DMS114 treated with DMSO at 0.1 percent for 48 hours (cell line): ENCODE measurements around the gene CNTNAP2.

Source experiments
- DNase-seq: peaks from one replicate; lab custom pipeline; 2025; ENCODE audit not compliant: unreplicated experiment; lab: John Stamatoyannopoulos, UW

The CNTNAP2 gene

DNA sequence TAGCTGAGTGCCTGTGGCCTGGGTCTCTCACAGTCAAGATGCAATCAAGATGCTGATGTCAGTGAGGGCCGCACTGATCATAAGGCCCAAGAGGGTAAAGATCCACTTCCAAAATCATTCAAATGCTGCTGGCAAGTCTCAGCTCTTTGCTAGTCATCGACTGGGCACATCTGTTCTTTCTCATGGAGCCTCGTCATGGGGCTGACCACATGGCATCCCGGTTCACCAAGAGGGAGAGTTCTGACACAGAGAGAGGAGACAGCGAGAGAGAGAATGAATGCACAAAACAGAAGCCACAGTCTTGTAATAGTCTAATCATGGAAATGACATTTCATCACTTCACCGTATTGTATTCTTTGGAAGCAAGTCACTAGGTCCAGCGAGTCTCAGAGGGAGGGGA lies 1406.5 kb downstream of the CNTNAP2 start:
- no peak for DNase-seq

DNA sequence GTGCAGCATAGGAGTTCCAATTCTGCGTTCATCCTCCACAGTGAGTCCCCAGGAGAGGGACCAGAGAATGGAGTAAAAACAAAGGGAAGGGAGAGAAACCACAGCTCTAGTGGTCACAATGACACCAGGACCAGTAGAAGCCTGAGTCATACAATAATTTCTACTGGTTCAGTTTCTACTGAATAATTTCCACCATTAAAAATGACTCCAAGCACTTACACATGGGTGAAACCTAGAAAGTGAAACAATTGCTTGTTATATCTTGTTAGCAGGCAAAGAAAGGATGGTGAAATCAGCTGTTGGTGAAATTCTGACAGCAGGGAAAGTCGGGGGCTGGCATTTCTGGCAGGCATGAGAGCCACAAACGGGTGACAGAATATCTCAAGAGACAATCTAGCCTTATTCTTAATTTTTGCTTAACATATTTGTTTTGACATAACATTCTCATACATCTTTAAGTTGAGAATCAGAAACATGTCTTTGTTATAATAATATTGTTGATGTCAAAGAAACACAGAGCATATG lies 1408.2 kb downstream of the CNTNAP2 start:
- no peak for DNase-seq

DNA sequence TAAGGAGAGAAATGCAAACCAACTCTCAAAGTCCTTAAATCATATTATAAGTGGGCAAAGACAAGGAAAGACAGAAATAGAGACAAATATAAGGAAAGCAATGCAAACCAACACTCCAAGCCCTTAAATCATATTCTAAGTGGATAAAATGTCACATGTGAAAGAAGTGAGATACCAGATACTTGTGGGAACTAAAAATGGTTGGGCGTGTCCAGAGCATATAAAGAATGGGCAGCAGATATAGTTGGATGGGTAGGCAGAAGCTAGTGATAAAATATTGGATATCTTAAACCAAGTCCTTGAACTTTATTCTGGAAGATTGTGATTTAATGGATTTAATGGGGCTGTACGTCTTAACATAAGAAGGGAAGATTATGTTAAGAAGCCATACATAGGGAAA lies 1408.7 kb downstream of the CNTNAP2 start:
- DNase-seq: no peak

DNA sequence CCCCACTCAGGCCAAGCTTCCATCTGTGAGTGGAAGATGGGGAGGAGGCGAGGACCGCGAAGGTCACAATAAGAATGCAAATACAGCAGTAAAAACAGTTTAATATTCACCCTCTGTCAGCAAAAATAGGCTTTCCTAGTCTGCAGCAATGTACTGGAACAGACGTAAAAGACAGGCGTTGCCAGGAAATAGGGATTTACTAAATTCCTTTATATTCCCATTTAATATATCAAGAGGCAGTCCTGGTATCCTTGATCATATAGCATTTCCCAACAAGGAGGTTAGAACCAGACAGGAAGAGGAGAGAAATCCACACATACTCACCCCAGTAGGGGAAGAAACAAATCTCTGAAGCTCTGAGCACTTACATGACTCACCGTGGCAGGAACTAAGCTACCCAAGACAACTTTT lies 1419.1 kb downstream of the CNTNAP2 start:
- no peak for DNase-seq

DNA sequence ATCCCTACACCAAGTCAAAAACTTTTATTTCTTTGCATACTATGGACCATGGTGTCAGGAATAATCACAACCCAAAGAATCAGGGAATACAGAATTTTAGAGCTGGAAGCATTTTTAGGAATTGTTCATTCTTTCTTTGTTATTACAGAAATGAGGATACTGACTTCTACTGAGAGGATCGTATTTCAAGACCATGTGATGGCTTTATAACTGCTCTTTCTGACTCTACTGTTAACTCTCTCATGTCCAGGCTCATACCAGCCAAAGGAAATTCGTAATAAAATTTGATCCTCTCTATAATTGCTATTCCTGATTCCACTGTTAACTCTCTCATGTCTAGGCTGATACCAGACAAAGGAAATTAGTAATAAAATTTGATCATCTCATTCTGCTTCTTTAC lies 1423.1 kb downstream of the CNTNAP2 start:
- no peak for DNase-seq

DNA sequence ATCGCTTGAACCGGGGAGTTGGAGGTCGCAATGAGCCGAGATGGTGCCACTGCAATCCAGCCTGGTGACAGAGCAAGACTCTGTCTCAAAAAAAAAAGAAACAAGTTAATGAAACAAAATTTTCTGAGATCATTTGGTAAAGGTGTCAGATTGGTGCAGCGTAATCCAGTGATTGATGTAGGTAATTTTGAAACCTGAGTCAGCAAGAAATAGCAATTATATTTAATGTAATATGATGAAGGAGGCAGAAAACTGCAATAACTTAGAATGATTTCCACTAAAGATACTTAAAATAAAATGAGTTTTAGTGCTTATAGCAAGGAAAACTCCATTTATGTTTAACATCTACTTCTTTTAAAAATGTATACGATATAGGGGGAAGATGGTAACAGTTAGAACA lies 1424.1 kb downstream of the CNTNAP2 start:
- no peak for DNase-seq

DNA sequence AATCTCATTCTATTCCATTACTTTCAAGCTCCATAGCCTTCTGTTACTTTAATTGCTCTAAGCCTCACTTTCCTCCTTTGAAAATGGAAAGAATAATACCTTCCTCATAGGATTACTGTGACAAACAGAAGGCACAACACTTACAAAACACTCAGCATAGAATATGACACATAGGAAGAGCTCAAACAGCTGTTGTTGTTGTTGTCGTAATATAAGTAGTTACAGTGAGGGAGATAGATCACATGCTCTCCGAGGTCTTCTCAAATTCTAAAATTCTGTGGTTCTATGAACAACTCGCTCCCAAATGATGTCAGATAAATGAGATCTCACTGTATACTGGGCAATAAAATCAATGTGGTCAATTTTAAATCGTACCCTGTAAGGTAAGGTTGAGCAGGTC lies 1424.7 kb downstream of the CNTNAP2 start:
- no peak for DNase-seq

DNA sequence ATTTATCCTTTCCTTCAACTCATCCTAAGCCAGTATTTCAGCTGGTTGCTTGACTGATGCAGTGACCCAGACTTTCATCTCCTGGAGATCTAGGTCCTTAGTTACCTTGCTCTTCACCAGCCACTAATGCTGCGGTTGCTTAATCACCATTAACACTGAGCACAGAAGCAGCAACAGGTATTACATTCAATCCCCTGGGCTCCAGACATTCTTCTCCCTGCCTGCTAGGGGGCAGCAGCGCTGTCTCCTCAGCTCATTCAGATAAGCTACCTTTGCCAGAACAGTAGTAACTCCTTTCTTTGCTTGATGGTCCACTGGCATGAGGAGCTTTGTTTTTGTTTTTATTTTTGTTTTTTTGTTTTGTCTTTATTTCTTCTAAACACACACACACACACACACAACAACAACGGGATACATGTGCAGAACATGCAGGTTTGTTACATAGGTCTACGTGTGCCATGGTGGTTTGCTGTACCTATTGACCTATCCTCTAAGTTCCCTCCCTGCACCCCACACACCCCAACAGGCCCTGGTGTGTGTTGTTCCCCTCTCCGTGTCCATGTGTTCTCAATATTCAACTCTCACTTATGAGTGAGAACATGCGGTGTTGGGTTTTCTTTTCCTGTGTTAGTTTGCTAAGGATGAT lies 1430.8 kb downstream of the CNTNAP2 start:
- no peak for DNase-seq

DNA sequence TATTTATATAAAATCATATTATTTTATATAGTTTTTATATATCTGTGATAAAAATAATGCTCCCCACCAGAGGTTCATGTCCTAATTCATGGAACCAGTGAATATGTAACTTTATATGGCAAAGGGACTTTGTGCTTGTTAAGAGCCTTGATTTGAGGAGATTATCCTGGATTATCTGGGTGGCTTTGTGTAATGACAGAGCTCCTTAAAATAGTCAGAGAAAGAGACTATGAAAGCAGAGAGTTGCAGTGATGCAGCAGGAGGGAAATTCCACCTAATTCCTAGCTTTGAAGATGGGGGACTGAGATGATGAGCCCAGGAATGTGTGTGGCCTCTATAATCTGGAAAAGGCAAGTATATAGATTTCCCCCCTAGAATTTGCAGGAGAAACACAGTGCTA lies 1439.7 kb downstream of the CNTNAP2 start:
- no peak for DNase-seq

DNA sequence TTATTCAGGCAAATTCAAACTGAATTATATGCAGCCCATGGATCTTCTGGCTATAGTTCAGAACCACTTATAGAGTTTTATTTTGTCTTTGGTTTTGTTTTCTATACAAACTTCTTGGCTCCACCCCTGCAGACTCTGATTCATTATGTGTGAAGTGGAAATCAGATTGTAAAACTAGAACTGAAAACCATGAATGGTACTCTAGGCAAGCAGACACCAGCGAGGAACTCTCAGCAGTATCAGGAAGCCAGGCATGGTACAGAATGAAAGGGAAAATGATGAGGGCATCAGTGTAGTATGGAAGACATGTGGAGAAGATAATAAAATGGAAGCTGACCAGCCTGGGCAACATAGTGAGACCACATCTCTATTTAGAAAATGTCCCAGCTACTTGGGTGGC lies 1447.1 kb downstream of the CNTNAP2 start:
- DNase-seq: no peak

DNA sequence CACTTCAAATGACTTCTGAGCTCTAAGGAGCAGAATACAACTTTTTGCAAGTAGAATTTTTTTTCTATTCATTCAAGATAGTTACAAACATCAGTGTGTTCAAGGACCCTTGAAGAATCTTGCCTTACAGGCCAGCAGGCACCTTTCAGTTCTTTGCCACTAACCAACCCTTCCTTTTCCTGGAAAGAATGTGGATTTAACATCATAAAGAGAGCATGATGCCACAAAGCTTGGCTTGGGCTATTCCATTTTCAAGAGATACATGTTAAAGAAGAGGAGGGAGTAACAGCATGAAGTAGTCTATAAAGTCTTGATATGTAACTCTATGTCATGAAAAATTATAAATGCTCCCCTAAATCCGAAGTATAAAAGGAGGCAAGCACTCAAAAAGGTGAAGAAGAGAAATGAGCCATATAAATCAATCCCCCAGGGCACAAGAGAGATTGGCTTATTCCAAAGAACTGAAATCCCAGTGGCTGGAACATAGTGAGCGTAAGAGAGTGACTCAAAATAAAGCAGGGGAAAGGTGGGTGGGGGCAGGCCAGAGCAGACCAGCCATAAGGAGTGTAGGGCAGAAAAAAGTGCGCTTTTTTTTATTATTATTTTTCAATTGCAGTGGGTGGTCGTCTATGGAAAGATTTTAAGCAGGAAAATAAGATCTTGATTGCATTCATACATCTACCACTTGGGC lies 1448.3 kb downstream of the CNTNAP2 start:
- DNase-seq: no peak

DNA sequence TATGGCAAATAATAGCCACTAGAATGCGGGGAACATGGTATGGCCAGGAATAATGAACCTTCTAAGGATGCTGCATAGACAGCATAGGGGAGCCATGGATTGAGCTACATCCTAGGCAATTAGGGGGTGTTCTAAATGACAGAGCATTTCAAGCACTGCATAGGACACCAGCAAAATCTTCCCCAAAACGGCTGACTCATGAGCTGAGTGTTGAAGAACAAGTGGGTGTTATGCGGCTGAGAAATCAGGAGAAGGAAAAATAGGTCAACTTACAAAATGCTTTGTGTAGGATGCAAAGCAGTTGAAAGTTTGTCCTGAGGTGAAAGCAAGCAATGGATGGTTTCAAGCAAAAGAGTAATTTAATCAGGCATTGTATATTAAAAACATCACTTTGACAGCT lies 1450.4 kb downstream of the CNTNAP2 start:
- no peak for DNase-seq

DNA sequence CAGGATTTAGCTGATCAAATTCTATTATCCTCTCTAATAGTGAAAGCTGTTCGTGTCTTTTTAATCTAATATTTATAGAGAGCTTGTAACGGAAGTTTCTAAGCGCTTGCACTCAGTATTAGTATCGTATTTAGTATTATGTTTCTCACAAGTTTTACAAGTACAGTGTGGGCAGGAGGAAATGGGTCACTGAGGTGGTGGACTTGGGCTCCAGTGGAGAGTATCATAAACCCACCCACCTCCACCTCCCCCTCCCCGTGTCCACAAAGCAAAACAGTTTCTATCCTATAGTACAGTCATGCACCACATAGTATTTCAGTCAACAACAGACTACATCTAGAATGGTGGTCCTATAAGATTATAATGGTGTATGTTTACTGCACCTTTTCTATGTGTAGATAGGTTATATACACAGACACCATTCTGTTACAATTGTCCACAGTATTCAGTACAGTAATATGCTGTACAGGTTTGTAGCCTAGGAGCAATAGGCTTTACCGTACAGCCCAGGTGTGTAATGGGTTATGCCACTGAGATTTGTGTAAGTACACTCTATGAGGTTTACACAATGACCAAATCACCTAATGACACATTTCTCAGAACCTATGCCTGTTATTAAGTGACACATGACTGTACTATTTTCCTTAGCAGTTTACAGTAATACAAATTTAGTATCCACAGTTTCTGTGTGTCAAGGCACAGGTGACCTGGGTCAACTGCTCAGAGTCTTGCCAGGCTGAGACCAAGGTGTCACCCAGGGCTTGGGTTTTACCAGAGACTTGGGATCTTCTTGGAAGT lies 1452.7 kb downstream of the CNTNAP2 start:
- no peak for DNase-seq

DNA sequence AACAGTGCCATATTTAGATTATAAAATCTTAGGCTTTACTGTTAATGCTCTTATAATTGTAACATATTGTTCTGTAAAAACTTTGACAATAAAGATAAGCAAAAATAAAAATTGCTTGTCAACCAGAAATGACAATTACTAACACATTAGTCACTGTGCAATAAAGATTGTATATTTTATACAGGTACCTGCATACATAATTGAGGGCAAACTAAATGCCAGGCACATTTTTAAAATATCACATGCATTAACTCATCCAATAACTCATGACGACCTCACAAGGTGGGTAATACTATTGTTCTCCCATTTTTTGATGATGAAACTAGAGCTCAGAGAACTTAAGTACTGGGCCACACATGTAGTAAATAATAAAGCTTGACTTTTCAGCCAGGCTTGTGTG lies 1453.8 kb downstream of the CNTNAP2 start:
- no peak for DNase-seq

DNA sequence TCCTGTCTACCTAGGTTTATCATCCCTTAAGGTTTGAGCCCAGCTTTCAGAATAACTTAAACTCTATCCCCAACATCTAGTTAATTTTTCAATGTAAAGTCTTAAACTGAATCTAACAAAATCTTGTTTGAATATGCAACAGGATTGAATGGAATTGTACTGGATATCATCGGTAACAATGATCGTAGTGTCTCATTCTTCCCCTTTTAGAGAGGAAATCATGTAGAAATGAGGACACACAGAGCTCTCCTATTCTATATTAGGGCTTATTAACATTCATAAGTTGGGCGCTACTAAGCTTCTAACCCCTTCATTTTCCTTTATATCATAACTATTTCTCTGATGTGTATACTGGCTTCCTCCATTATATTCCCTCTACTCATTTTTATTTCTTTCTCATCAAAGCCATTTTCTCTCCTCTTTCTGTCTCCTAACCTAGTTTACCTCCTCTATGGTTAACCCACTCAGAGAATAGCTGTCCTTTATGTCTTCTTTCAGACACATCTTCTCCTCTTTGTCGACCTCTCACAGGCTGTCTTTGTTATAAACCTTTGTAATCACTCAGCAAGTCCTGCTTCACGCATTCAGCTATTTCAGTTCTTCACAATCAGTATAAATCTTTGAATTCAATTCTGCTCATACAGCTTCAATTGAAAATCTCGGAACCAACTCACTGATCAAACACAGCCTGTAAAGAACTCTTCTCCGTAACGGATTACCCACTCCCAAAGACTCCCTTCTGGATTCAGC lies 1455.0 kb downstream of the CNTNAP2 start:
- no peak for DNase-seq

DNA sequence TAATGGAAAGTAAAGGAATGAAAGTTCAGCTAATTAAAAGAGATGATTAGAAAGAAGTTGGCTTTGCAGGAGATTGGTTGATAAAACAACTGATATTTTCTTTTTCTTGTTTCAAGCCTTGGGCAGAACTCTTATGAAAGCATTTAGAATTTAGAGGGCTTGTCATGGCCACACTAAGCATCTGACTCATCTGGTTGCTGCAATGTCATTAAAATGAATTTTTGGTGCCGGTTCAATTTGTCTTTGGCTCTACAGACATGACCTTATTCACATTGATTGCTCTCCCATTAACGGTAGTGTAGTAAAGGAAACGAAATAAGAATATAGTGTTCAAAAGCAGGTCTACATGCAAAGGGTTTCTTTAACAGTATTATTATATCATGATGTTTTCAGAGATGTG lies 1461.6 kb downstream of the CNTNAP2 start:
- DNase-seq: no peak

DNA sequence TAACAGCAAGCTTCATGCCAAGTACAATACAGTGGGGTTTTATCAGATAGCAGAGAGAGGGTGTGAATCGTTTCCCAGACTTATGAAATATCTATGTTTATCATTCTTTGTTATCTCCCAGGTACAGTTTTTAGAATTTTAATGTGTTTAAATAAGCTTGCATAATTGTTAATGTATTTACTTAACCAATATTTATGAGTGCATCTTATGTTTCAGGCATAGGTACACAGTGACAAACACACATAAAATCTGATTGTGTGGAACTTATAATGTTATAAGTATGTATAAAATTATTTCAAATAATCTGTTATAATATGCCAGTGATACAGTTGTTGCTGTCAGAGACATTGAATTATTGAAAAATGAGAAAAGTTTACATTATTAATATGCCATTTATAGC lies 1462.5 kb downstream of the CNTNAP2 start:
- DNase-seq: no peak

DNA sequence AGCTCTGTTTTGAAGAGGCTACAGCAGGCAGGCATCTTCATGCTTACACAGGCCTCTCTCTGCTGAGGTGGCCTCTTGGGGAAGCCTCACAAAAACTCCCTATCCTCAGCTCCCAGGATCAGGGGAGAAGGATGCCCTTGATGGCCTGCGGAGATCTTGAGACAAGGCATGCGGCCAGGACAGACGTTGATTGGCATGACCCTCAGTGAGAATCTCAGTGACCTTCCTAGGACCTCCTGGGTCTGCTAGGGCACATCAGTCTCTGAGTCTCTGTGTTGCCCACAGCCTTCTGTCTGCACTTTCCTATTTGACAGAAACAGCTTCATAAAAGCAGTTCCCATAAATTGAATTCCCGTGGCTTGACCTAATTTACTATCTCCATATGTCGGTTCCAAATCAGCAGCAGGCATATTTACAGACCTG lies 1468.2 kb downstream of the CNTNAP2 start:
- DNase-seq: no peak

DNA sequence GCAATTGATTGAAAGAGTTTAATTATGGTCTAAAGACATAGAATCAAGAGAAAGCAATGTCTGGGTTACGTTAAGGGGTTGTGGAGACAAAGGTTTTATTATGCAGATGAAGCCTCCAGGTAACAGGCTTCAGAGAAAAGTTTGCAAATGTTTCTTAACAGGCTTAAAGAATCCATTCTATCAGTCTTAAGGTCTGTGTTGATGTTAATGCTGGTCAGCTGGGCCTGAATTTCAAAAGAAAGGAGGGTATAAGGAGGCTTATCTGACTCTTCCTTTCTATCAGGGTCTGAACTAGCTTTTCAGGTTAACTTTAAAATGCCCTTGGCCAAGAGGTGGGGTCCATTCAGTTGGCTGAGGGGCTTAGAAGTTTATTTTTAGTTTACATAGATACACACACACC lies 1469.5 kb downstream of the CNTNAP2 start:
- no peak for DNase-seq

DNA sequence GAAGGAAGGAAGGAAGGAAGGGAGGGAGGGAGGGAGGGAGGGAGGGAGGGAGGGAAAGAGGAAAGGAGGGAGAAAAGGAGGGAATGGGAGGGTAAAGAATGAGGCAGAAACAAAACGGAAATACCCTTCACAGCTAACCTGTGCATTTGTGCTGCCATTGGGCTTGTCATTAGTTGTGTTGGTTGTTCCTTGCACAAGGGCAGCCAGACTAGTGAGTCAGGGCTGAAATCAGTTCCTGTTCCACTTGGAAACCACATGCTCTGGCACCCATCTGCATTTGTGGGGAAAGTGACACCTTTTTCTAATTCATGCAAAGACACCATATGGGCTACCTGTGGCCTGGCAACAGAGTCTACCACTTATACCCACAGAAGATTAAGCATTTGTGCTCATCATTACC lies 1469.9 kb downstream of the CNTNAP2 start:
- DNase-seq: no peak
